GM12801 (cell line): ENCODE measurements around the gene PROM1.

ENCODE experiments used
- TF ChIP-seq, protein P1 (sequence below): IDR thresholded peaks from one replicate; pipeline ENCODE4 v1.5.1; 2011; ENCODE audit warnings: control low read depth; ENCODE audit not compliant: insufficient read length; ENCODE audit errors: extremely low read depth

PROM1 gene

DNA sequence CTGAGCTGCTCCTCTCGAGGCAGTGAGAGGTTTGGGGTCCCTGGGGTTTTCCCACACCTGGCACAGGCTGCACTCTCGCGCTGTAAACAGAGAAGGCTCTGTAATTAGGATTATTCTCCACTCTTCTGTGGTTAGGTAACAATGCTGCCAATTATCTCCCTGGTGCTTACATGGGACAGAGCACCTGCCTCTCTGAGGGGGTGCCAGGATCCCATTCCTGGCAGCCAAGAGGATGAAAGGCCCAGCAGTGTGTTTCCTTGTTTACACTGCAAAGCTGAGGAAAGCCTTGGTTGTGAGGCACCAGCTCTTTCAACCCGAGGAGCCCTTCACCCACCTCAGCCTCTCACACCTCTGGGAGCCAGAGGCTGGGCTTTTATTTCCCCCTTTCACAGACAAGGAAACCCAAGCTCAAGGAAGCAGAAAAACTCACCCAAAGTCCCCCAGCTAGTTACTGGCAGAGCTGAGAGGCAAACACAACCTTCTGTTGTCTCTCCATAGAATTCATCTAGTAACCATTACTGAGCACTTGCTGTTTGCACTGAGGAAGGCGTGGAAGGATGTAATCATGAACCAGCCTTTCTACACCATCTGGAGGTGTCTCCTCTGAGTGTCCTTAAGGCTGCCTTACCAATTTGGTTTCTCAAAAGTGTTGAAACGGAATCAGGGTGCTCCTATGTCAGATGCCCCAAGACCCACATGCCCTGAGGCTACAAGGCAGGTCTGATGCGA, 39.7 kb upstream of the PROM1 start:
- TF ChIP-seq, protein P1, sequence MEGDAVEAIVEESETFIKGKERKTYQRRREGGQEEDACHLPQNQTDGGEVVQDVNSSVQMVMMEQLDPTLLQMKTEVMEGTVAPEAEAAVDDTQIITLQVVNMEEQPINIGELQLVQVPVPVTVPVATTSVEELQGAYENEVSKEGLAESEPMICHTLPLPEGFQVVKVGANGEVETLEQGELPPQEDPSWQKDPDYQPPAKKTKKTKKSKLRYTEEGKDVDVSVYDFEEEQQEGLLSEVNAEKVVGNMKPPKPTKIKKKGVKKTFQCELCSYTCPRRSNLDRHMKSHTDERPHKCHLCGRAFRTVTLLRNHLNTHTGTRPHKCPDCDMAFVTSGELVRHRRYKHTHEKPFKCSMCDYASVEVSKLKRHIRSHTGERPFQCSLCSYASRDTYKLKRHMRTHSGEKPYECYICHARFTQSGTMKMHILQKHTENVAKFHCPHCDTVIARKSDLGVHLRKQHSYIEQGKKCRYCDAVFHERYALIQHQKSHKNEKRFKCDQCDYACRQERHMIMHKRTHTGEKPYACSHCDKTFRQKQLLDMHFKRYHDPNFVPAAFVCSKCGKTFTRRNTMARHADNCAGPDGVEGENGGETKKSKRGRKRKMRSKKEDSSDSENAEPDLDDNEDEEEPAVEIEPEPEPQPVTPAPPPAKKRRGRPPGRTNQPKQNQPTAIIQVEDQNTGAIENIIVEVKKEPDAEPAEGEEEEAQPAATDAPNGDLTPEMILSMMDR = no peak

DNA sequence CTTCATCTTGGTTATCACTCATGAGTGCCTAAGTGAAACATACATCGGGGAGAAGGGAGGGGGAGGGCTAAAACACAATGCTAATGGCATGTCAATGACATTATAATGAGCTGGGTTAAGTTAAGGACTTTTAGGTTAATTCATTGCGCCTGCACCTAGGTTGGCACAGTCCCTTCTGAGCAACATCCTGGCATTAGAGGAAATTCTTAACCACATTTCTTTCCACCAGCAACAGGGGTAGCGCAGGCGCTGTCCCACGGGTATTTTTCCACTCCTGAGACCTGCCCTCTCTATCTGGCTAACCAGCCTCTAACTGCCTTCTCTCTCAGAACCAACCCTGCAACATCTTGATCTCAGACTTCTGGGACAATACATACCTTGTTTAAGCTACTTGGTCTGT, 39.0 kb upstream of the PROM1 start:
- TF ChIP-seq, protein P1 = no peak

DNA sequence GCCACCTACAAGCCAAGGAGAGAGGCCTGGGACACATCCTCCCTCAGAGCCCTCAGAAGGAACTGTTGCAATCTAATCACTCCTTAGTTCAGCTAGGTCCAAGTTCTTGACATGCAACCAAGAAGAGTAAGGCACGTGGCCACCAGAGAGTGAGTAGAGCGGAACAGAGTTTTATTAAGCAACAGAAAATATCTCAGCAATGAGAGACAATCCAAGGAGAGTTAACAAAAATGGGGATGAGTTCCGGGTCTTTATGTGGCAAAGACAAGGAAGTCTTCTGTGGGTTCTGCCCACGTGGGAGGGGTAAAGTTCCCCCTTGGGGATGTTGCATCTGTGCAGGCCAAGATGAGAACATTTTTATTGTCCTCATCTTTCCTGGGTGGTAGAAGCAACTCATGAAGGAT, 38.5 kb upstream of the PROM1 start:
- TF ChIP-seq, protein P1 = no peak

DNA sequence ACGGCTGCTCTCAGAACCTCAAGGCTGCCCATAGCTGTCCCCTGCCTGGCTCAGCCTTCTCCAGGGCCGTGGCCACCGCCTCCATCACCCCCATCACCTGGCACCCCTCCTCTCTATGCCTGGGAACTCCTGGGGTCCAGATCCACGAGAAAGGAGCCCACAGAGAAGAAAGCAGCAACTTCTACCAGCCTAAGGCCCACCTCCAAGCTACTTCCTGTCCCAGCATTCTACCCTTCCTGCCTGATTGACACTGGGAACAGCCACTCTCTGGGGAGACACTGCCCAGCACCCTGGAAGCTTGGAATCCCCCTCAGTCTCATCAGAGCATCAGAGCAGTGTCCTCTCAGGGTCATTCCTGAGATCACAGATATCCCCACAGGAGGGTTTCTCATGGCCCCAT, 36.9 kb upstream of the PROM1 start:
- TF ChIP-seq, protein P1 = no peak

DNA sequence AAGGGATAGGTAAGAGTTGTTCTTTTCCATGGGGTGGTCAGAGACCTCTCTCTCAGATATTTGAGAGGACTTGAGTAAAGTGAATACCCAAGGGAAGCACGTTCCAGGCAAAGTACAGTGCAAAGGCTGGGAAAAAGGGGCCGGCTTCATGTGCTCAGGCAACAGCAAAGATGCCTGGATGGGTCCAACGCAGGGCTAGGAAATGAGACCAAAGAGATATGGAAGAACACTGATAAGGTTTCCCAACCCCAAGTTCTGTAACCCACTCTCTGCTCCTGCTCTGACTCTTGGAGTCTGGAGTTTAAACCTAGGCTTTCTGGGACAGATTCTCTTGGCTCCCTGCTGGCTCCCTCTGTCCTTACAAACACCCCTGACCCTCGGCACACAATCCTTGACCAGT, 36.2 kb upstream of the PROM1 start:
- TF ChIP-seq, protein P1 = no peak

GRCh38 chr4:16118090-16118489, 34.3 kb upstream of the PROM1 start:
- TF ChIP-seq, protein P1 = no peak

GRCh38 chr4:16117164-16117563, 33.3 kb upstream of the PROM1 start:
- TF ChIP-seq, protein P1 = no peak
